ENCODE data around the gene LRRC37A. TPM values are rescaled to one million over a fixed set of nuclear protein-coding genes. Genes with fewer than 3 reads are reported as not detected.
A peak's percentile ranks its signal among the peaks of the same experiment; 100 is the strongest.
"Not testable (repeated sequence)": the region's sequence is repeated elsewhere in the genome, so short reads cannot be mapped to it uniquely, and the experiment has no call there.

The LRRC37A gene
- polyA plus RNA-seq = 1 to 10 TPM in 2 of 4 donors, under 1 TPM in 2; 0.27 to 5.9 (median 1.5) TPM
- long read RNA-seq, donor 1 = 0 reads
- long read RNA-seq, donor 2 = 0 reads
- long read RNA-seq, donor 3, partial matches to known transcripts = 9 of 9 reads
- long read RNA-seq, donor 3, other reads (novel, unspliced or antisense) = 0 of 9 reads
- long read RNA-seq, donor 4 = 0 reads
- long read RNA-seq, donor 5 = 0 reads
- long read RNA-seq, donor 6 = 0 reads
- long read RNA-seq, donor 7 = 0 reads
- long read RNA-seq, donor 8 = 0 reads
- long read RNA-seq, donor 9 = 0 reads
- long read RNA-seq, donor 10, partial matches to known transcripts = 9 of 9 reads
- long read RNA-seq, donor 10, other reads (novel, unspliced or antisense) = 0 of 9 reads

DNA sequence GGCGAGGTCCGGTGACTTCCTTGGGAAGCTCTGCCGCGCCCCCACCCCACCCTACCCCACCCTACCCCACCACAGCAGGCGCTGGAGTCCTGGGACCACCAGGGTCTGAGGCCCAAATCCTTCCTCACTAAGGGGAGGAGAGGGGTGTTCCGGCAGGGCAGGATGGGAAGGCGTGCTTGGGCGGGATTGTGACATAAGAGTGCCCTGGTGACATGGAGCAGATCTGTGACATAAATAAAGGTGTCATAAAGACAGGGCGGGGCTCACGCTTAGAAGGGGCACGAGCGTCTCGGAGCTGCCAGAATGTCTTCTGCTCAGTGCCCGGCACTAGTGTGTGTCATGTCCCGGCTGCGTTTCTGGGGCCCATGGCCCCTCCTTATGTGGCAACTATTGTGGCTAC is at the start of gene LRRC37A:
TSS of gene LRRC37A (plus strand) at position 301 of the 400 bp plus-strand sequence. CDS start at position 304, 3 bp downstream.
- no CpG with 5 or more reads among the region's 16 CpGs for WGBS, 3 donors
- H3K4me3 ChIP-seq (ENCODE audit: low read depth in 1 of 3, low read length in 3 of 3); H3K9me3 ChIP-seq (ENCODE audit: control insufficient read depth in 2 of 2, insufficient read depth in 1 of 2, low read depth in 1 of 2, low read length in 1 of 2); H3K27me3 ChIP-seq (ENCODE audit: control insufficient read depth in 3 of 3, insufficient read depth in 3 of 3, low read length in 3 of 3); H3K4me1 ChIP-seq (ENCODE audit: control insufficient read depth in 3 of 3, insufficient read depth in 2 of 3, low read depth in 1 of 3, low read length in 2 of 3); FAIRE-seq; H3K36me3 ChIP-seq (ENCODE audit: control insufficient read depth in 3 of 3, insufficient read depth in 2 of 3, low read depth in 1 of 3, low read length in 3 of 3); DNase-seq; H3K27ac ChIP-seq (ENCODE audit: low read depth in 1 of 3, low read length in 2 of 3): not testable (repeated sequence)

DNA sequence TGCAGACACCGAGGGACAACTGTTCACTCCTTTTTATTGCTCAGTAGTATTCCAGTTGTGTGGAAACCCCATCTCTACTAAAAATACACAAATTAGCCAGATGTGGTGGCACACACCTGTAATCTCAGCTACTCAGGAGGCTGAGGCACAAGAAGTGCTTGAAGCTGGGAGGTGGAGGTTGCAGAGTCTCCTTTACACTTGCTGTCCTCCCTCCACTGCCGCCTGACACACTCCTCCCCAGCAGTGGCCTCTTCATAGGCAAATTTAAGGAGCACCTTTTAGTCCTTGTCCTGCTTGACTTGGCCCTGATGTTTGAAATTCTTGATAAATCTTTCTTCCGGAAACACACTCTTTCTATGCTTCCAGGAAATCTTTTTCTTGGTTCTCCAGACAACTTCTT is 45.8 kb upstream of the LRRC37A start:
- not testable (repeated sequence) for H3K27me3 ChIP-seq (ENCODE audit: control insufficient read depth in 3 of 3, insufficient read depth in 3 of 3, low read length in 3 of 3); H3K4me1 ChIP-seq (ENCODE audit: control insufficient read depth in 3 of 3, insufficient read depth in 2 of 3, low read depth in 1 of 3, low read length in 2 of 3); H3K36me3 ChIP-seq (ENCODE audit: control insufficient read depth in 3 of 3, insufficient read depth in 2 of 3, low read depth in 1 of 3, low read length in 3 of 3); H3K4me3 ChIP-seq (ENCODE audit: low read depth in 1 of 3, low read length in 3 of 3); DNase-seq; FAIRE-seq; H3K27ac ChIP-seq (ENCODE audit: low read depth in 1 of 3, low read length in 2 of 3); H3K9me3 ChIP-seq (ENCODE audit: control insufficient read depth in 2 of 2, insufficient read depth in 1 of 2, low read depth in 1 of 2, low read length in 1 of 2)
- 89 to 91% (median 89%) methylated on average over 3 of the region's 3 CpGs for WGBS, 3 donors

DNA sequence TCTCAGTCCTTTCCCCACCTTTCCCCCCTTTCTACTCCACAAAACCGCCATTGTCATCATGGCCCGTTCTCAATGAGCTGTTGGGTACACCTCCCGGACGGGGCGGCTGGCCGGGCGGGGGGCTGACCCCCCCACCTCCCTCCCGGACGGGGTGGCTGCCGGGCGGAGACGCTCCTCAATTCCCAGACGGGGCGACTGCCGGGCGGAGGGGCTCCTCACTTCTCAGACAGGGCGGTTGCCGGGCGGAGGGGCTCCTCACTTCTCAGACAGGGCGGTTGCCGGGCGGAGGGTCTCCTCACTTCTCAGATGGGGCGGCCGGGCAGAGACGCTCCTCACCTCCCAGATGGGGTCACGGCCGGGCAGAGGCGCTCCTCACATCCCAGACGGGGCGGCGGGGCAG is 42.1 kb upstream of the LRRC37A start:
- not testable (repeated sequence) for H3K4me1 ChIP-seq (ENCODE audit: control insufficient read depth in 3 of 3, insufficient read depth in 2 of 3, low read depth in 1 of 3, low read length in 2 of 3); H3K9me3 ChIP-seq (ENCODE audit: control insufficient read depth in 2 of 2, insufficient read depth in 1 of 2, low read depth in 1 of 2, low read length in 1 of 2); FAIRE-seq; H3K27ac ChIP-seq (ENCODE audit: low read depth in 1 of 3, low read length in 2 of 3); DNase-seq; H3K4me3 ChIP-seq (ENCODE audit: low read depth in 1 of 3, low read length in 3 of 3); H3K27me3 ChIP-seq (ENCODE audit: control insufficient read depth in 3 of 3, insufficient read depth in 3 of 3, low read length in 3 of 3); H3K36me3 ChIP-seq (ENCODE audit: control insufficient read depth in 3 of 3, insufficient read depth in 2 of 3, low read depth in 1 of 3, low read length in 3 of 3)
- 87 to 93% (median 93%) methylated on average over 15 to 24 of the region's 31 CpGs for WGBS, 3 donors

DNA sequence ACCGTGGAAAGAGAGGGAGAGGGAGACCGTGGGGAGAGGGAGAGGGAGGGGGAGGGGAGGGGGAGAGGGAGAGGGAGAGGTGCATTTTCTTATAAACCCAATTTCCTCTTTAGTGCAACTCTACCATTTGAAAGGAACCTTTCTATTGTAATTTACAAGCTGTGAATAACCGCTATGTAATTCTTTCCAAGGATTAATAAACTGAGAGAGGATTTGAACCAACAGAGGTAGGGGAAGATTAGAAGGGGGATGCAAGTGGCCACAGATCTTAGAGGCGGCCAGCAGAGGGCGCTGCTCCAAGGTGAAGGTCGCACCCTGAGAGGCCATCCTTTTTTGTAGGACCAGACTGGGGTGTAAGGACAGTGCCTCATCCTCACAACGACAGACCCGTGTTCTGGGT is 41.2 kb upstream of the LRRC37A start:
- H3K4me1 ChIP-seq (ENCODE audit: control insufficient read depth in 3 of 3, insufficient read depth in 2 of 3, low read depth in 1 of 3, low read length in 2 of 3); H3K27me3 ChIP-seq (ENCODE audit: control insufficient read depth in 3 of 3, insufficient read depth in 3 of 3, low read length in 3 of 3); H3K4me3 ChIP-seq (ENCODE audit: low read depth in 1 of 3, low read length in 3 of 3); H3K9me3 ChIP-seq (ENCODE audit: control insufficient read depth in 2 of 2, insufficient read depth in 1 of 2, low read depth in 1 of 2, low read length in 1 of 2); H3K27ac ChIP-seq (ENCODE audit: low read depth in 1 of 3, low read length in 2 of 3); FAIRE-seq; H3K36me3 ChIP-seq (ENCODE audit: control insufficient read depth in 3 of 3, insufficient read depth in 2 of 3, low read depth in 1 of 3, low read length in 3 of 3): not testable (repeated sequence)
- peak; percentile 39 to 59 for DNase-seq
- WGBS, 3 donors = 25 to 33% (median 32%) methylated on average over 7 to 8 of the region's 8 CpGs

DNA sequence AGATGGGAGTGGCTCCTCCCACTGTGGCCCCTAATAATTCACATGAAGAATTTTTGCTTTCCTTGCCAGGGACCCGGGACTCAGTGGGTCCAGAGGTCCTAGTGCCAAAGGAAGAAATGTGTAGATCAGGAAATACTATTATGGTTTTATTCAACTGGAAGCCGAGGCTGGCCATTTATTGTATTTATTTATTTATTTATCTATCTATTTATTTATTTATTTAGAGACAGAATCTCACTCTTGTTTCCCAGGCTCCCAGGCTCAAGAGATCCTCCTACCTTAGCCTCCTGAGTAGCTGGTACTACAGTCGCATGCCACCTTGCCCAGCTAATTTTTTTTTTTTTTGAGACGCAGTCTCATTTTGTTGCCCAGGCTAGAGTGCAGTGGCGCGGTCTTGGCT is 40.7 kb upstream of the LRRC37A start:
- DNase-seq; H3K27me3 ChIP-seq (ENCODE audit: control insufficient read depth in 3 of 3, insufficient read depth in 3 of 3, low read length in 3 of 3); FAIRE-seq; H3K4me3 ChIP-seq (ENCODE audit: low read depth in 1 of 3, low read length in 3 of 3); H3K36me3 ChIP-seq (ENCODE audit: control insufficient read depth in 3 of 3, insufficient read depth in 2 of 3, low read depth in 1 of 3, low read length in 3 of 3); H3K9me3 ChIP-seq (ENCODE audit: control insufficient read depth in 2 of 2, insufficient read depth in 1 of 2, low read depth in 1 of 2, low read length in 1 of 2); H3K27ac ChIP-seq (ENCODE audit: low read depth in 1 of 3, low read length in 2 of 3); H3K4me1 ChIP-seq (ENCODE audit: control insufficient read depth in 3 of 3, insufficient read depth in 2 of 3, low read depth in 1 of 3, low read length in 2 of 3): not testable (repeated sequence)
- 95 to 96% (median 95%) methylated on average over 3 to 5 of the region's 6 CpGs for WGBS, 3 donors

DNA sequence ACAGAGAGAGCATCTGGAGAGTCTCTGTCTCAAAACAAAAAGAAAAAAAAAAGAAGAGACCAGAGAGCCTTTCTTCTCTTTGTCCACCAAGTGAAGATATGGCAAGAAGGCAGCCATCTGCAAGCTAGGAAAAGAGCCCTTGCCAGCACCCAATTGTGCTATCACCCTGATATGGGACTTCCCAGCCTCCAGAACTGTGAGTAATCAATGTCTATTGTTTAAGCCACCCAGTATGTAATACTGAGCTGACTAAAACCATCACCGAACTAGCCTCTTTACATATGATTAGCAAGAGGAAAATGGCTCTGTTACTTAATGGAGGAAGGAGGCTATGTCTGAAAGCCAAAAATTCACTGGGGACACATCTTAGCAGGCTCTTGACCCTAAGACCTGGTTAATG is 38.6 kb upstream of the LRRC37A start:
- not testable (repeated sequence) for H3K9me3 ChIP-seq (ENCODE audit: control insufficient read depth in 2 of 2, insufficient read depth in 1 of 2, low read depth in 1 of 2, low read length in 1 of 2); H3K27me3 ChIP-seq (ENCODE audit: control insufficient read depth in 3 of 3, insufficient read depth in 3 of 3, low read length in 3 of 3); H3K4me1 ChIP-seq (ENCODE audit: control insufficient read depth in 3 of 3, insufficient read depth in 2 of 3, low read depth in 1 of 3, low read length in 2 of 3); H3K27ac ChIP-seq (ENCODE audit: low read depth in 1 of 3, low read length in 2 of 3); FAIRE-seq; H3K36me3 ChIP-seq (ENCODE audit: control insufficient read depth in 3 of 3, insufficient read depth in 2 of 3, low read depth in 1 of 3, low read length in 3 of 3); H3K4me3 ChIP-seq (ENCODE audit: low read depth in 1 of 3, low read length in 3 of 3); DNase-seq
- WGBS, 3 donors = 83 to 95% (median 88%) methylated on average over 1 of the region's 1 CpG

DNA sequence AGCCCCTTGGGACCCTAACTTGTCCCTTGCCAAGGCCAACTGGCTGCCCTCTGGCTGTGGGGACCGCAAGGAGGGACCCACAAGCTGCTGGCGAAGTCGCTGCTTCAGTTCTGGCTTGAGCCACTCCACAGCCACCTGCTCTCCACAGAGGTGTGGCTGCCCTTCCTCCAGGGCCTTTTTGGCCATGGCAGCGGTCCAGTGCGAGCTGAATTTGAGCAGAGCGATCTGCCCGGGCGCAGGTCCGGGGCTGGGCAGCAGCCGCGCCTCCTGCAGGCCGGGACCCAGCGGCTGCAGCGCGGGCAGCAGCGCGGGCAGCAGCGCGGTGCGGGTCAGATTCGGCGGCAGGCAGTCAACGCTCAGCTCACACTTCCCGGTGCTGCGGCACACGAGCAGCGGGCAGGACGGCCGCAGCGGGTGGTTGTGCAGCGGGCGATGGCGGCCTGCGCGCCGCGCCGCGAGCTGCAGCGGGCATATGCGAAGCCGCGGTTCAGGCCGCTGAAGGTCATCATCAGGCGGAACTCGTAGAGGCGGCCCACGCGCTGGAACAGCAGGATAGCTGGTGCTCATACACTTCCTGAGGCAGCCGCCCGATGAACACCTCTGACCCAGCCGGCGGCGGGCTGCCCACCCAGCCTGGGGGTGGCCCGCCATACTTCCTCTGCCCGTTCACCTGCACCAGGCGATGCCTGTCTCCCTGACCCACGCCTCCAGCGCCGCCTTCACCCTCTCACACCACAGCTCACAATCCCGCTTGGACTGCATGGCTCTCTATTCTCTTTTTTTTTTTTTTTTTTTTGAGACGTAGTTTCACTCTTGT is 34.9 kb upstream of the LRRC37A start:
- peak in 1 of 2 donors; percentile 57 for DNase-seq
- peak overlapping the region in 1 of 3 donors; percentile 41 for H3K4me3 ChIP-seq (ENCODE audit: low read depth in 1 of 3, low read length in 3 of 3)
- not testable (repeated sequence) for H3K4me1 ChIP-seq (ENCODE audit: control insufficient read depth in 3 of 3, insufficient read depth in 2 of 3, low read depth in 1 of 3, low read length in 2 of 3); FAIRE-seq; H3K27ac ChIP-seq (ENCODE audit: low read depth in 1 of 3, low read length in 2 of 3); H3K36me3 ChIP-seq (ENCODE audit: control insufficient read depth in 3 of 3, insufficient read depth in 2 of 3, low read depth in 1 of 3, low read length in 3 of 3); H3K9me3 ChIP-seq (ENCODE audit: control insufficient read depth in 2 of 2, insufficient read depth in 1 of 2, low read depth in 1 of 2, low read length in 1 of 2); H3K27me3 ChIP-seq (ENCODE audit: control insufficient read depth in 3 of 3, insufficient read depth in 3 of 3, low read length in 3 of 3)
- WGBS, 3 donors = 3 to 10% (median 4%) methylated on average over 8 to 51 of the region's 62 CpGs

DNA sequence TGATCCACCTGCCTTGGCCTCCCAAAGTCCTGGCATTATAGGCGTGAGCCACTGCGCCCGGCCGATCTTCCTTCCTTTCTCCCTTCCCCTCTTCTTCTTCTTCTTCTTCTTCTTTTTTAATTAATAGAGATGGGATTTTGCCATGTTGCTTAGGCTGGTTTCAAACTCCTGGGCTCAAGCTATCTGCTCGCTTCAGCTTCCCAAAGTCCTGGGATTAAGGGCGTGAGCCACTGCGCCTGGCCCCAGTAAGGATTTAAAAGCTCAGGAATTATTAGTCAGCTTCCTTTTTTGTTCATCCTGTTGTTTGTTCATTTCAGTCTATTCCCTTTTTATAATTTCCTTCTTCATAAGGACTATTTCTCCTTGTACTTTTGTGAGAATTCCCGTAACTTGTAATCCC is 32.7 kb upstream of the LRRC37A start:
- peaks cover 0 to 10% (median 0%) of the 10 kb centered on the region in 3 donors for H3K4me1 ChIP-seq (ENCODE audit: control insufficient read depth in 3 of 3, insufficient read depth in 2 of 3, low read depth in 1 of 3, low read length in 2 of 3)
- no peak for FAIRE-seq
- DNase-seq = no peak
- WGBS, 3 donors = 91 to 99% (median 95%) methylated on average over 8 of the region's 8 CpGs
- H3K36me3 ChIP-seq (ENCODE audit: control insufficient read depth in 3 of 3, insufficient read depth in 2 of 3, low read depth in 1 of 3, low read length in 3 of 3) = no peaks in the 10 kb centered on the region
- H3K27me3 ChIP-seq (ENCODE audit: control insufficient read depth in 3 of 3, insufficient read depth in 3 of 3, low read length in 3 of 3) = no peaks in the 10 kb centered on the region
- H3K27ac ChIP-seq (ENCODE audit: low read depth in 1 of 3, low read length in 2 of 3) = no peak overlapping the region
- H3K9me3 ChIP-seq (ENCODE audit: control insufficient read depth in 2 of 2, insufficient read depth in 1 of 2, low read depth in 1 of 2, low read length in 1 of 2) = no peaks in the 10 kb centered on the region
- H3K4me3 ChIP-seq (ENCODE audit: low read depth in 1 of 3, low read length in 3 of 3) = no peak overlapping the region
